ENCODE results near the gene LYRM1.

DNA sequence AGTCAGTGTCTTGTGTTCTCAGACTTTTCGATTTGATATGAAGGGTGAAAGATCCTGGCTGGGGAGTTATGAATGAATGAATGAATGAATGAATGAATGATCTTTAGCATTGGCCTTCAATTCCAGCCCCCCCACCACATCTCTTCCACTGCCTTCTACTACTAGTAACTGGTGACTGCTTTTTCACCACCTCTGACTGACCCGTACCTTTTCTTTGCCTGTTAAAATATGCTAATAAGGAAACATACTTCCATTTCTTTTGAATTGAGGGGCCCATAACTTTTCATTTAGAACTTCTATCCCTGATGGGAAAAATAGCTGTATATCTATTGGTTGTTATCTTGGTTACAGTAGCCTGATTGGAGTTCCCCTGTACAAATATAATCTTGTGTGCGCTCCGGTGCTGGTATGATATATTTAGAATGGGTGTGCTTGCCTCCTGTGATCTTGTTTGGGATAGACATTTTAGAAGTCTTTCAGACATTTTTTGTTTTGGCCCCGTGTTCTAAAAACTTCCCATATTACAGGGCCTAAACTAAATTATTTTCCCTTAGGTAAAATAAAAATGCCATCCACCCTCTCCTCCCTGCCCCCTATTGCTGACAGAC is 3.4 kb downstream of the LYRM1 start:
- TF ChIP-seq RBBP5 (IDR thresholded peaks at IDR 0.05; ENCODE audit: borderline replicate concordance, low read depth, low read length) = no peak
- no peak for TF ChIP-seq HDAC6 (IDR thresholded peaks at IDR 0.05; ENCODE audit: low read depth, low read length)
- TF ChIP-seq SIN3A (conservative IDR thresholded peaks at IDR 0.05 in 1 of 2, IDR thresholded peaks at IDR 0.05 in 1 of 2; ENCODE audit: low read depth in 1 of 2, low read length in 2 of 2) = no peak
- TF ChIP-seq, protein P1, sequence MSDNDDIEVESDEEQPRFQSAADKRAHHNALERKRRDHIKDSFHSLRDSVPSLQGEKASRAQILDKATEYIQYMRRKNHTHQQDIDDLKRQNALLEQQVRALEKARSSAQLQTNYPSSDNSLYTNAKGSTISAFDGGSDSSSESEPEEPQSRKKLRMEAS (IDR thresholded peaks at IDR 0.05) = no peak
- TF ChIP-seq CEBPB (IDR thresholded peaks at IDR 0.05; ENCODE audit: low read depth, low read length) = no peak
- no peak for TF ChIP-seq EP300 (IDR thresholded peaks at IDR 0.05; ENCODE audit: borderline replicate concordance in 1 of 2, low read depth in 2 of 2, low read length in 2 of 2)
- TF ChIP-seq EZH2 (IDR thresholded peaks at IDR 0.05; ENCODE audit: low read depth, low read length, severe bottlenecking) = no peak
- TF ChIP-seq CBX5 (IDR thresholded peaks at IDR 0.05; ENCODE audit: low read depth, low read length) = no peak
- no peak for TF ChIP-seq POLR2A (IDR thresholded peaks at IDR 0.05; ENCODE audit: control extremely low read depth in 1 of 2, low read depth in 2 of 2, low read length in 2 of 2)
